IPS DF 4.7 (cell line): Measurements from ENCODE around the gene MRPL16.
"Not testable (repeated sequence)": the region's sequence is repeated elsewhere in the genome, so short reads cannot be mapped to it uniquely, and the experiment has no call there.

ENCODE experiments used
- DNase-seq: peaks from one replicate; pipeline ENCODE4 v3.0.0-alpha.2; 2013; ENCODE audit warnings: low spot score; ENCODE audit errors: extremely low read depth

Gene MRPL16

GRCh38 chr11:59812220-59812619, 1.6 kb upstream of the MRPL16 start:
- DNase-seq = no peak

- DNase-seq = no peak
Measured at GRCh38 chr11:59810911-59811259, 307 bp upstream of the MRPL16 start.

- DNase-seq = no peak
Measured at GRCh38 chr11:59807047-59807610, 3.4 kb downstream of the MRPL16 start.

GRCh38 chr11:59804061-59804460, 6.5 kb downstream of the MRPL16 start:
- no peak for DNase-seq

GRCh38 chr11:59802639-59803176, 7.9 kb downstream of the MRPL16 start:
- DNase-seq = no peak

GRCh38 chr11:59801981-59802638, 8.5 kb downstream of the MRPL16 start:
- DNase-seq = no peak

- no peak for DNase-seq
Measured at GRCh38 chr11:59801160-59801706, 9.3 kb downstream of the MRPL16 start.

- DNase-seq = no peak
Measured at GRCh38 chr11:59800390-59801025, 10.1 kb downstream of the MRPL16 start.

GRCh38 chr11:59794417-59794816, 16.2 kb downstream of the MRPL16 start:
- no peak for DNase-seq

- DNase-seq = no peak
Measured at GRCh38 chr11:59792507-59792906, 18.1 kb downstream of the MRPL16 start.

GRCh38 chr11:59791639-59792038, 18.9 kb downstream of the MRPL16 start:
- no peak for DNase-seq

GRCh38 chr11:59787816-59788215, 22.8 kb downstream of the MRPL16 start:
- DNase-seq = no peak

GRCh38 chr11:59787255-59787588, 23.4 kb downstream of the MRPL16 start:
- DNase-seq = no peak

GRCh38 chr11:59785818-59786217, 24.8 kb downstream of the MRPL16 start:
- DNase-seq = no peak

- not testable (repeated sequence) for DNase-seq
Measured at GRCh38 chr11:59784441-59784840, 26.1 kb downstream of the MRPL16 start.

GRCh38 chr11:59783632-59784090, 26.9 kb downstream of the MRPL16 start:
- no peak for DNase-seq

- DNase-seq = no peak
Measured at GRCh38 chr11:59782080-59782479, 28.5 kb downstream of the MRPL16 start.

GRCh38 chr11:59779487-59779886, 31.1 kb downstream of the MRPL16 start:
- no peak for DNase-seq

- no peak for DNase-seq
Measured at GRCh38 chr11:59778122-59778521, 32.5 kb downstream of the MRPL16 start.

- DNase-seq = no peak
Measured at GRCh38 chr11:59777104-59777503, 33.5 kb downstream of the MRPL16 start.

- no peak for DNase-seq
Measured at GRCh38 chr11:59776210-59777066, 34.1 kb downstream of the MRPL16 start.

- DNase-seq = no peak
Measured at GRCh38 chr11:59773083-59773440, 37.5 kb downstream of the MRPL16 start.
